ENCODE results near the gene P2RY2. TPM values are rescaled to one million over a fixed set of nuclear protein-coding genes. Genes with fewer than 3 reads are reported as not detected.

Gene P2RY2
- total and polyA plus RNA-seq, 2 of the 8 experiments (the other 6 are each of a cell fraction or from before 2014, with no cell fraction given) = 1.0 to 1.5 TPM

DNA sequence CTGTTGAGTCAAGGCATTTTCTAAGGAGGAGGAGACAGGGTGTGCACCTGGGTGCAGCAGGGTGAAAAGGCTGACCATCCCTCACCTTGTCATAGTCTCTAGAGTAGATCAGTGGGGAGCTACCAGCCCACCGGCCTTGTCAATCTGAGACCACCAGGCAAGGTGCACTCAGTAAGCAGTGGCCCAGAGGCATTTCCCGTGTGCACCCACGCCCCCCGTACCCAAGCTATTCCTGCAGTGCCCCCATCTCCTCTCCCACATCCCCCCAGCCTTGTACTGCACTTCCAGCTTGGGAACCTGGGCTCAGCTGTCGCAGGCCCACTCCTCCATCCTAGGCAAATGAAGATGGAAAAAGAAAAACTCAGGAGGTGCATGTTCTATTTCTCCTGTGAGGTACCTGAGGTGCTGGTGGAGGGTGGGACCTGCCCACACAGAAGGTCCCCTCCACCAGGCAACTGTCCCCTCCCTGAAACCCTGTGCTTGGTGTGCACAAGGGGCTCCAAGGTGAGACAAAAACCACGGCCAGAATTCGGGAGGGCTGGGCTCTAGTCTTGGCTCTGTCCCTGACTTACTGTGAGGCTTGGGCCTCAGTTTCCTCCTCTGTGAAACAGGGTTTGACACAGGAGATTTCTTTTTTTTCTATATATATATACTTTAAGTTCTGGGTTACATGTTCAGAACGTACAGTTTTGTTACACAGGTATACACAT lies 8.4 kb downstream of the P2RY2 start:
- Histone ChIP-seq H3K79me1 (ENCODE audit: low read depth, low read length) (no peaks in the 10 kb centered on the region; the same call in 1 of the 2 replicates), H2BK5ac (ENCODE audit: low read depth, low read length) (no peak overlapping the region; the same call in 1 of the 2 replicates), H3K14ac (ENCODE audit: insufficient read length) (no peak overlapping the region), H3K27ac (ENCODE audit: low read depth, low read length) (no peak overlapping the region), H2BK20ac (ENCODE audit: low read length) (no peak overlapping the region), H2BK120ac (replicated peaks; ENCODE audit: low read depth, low read length) (no peak overlapping the region), H3K4me1 (replicated peaks in 1 of 4; ENCODE audit: control insufficient read depth in 3 of 4, insufficient read depth in 4 of 4, low read length in 3 of 4) (peaks cover 3 to 15% (median 13%) of the 10 kb centered on the region in 4 experiments), H3K4ac (replicated peaks; ENCODE audit: insufficient read length, low read depth, low read length) (no peak overlapping the region), H4K91ac (replicated peaks; ENCODE audit: insufficient read length, low read length) (no peak overlapping the region), H3K4me3 (ENCODE audit: extremely low read depth in 1 of 4, insufficient read depth in 2 of 4, low read depth in 3 of 4, low read length in 4 of 4) (no peak overlapping the region), H3K9ac (replicated peaks in 1 of 4; ENCODE audit: extremely low read depth in 1 of 4, low read depth in 3 of 4, low read length in 3 of 4) (no peak overlapping the region), H3K23ac (ENCODE audit: insufficient read length) (no peak overlapping the region), H2AFZ (ENCODE audit: low read length) (no peak overlapping the region), H4K8ac (ENCODE audit: extremely low read depth, insufficient read depth, low read length) (no peak overlapping the region), H4K20me1 (replicated peaks in 1 of 2; ENCODE audit: control insufficient read depth in 1 of 2, insufficient read depth in 2 of 2, low read length in 2 of 2) (no peaks in the 10 kb centered on the region), H3K79me2 (ENCODE audit: control insufficient read depth in 1 of 2, insufficient read depth in 2 of 2, low read length in 2 of 2) (no peaks in the 10 kb centered on the region), H3K23me2 (ENCODE audit: low read depth, low read length) (no peaks in the 10 kb centered on the region; the same call in 1 of the 2 replicates), H2BK15ac (ENCODE audit: low read length) (no peak overlapping the region), H3K56ac (replicated peaks; ENCODE audit: insufficient read length, low read depth, low read length) (no peak overlapping the region), H3K27me3 (replicated peaks in 1 of 4; ENCODE audit: control insufficient read depth in 3 of 4, extremely low read depth in 1 of 4, insufficient read depth in 3 of 4, low read length in 3 of 4) (peaks cover 0 to 3% (median 0%) of the 10 kb centered on the region in 4 experiments; a peak in 2 of 7 replicates), H3K18ac (ENCODE audit: extremely low read depth, low read length) (no peak overlapping the region), H3K4me2 (ENCODE audit: insufficient read depth in 1 of 2, low read depth in 2 of 2, low read length in 2 of 2) (no peak overlapping the region), H4K5ac (ENCODE audit: insufficient read length, low read depth, low read length) (no peak overlapping the region), H2AK5ac (ENCODE audit: low read depth, low read length) (no peak overlapping the region), H3K9me3 (ENCODE audit: insufficient read depth in 2 of 2, low read depth in 1 of 2, low read length in 1 of 2) (no peaks in the 10 kb centered on the region), H3K36me3 (ENCODE audit: control insufficient read depth in 2 of 4, insufficient read depth in 4 of 4, low read length in 3 of 4) (no peaks in the 10 kb centered on the region), H2BK12ac (ENCODE audit: low read depth, low read length) (no peak overlapping the region)
- ChIA-PET POLR2A (ENCODE audit: partially characterized antibody) (no interaction called here), CTCF (ENCODE audit: partially characterized antibody) (interaction anchor here (0.5 to 21.6 kb wide), 9 partner anchors 7 to 47 kb away, joined by 3 to 451 read pairs (median 10); partner anchors contain the start of gene P2RY2)
- DNase-seq (ENCODE audit: low read depth in 1 of 2, low spot score in 2 of 2) = no peak
- WGBS, 2 experiments (ENCODE audit: extremely low coverage in 1 of 2, insufficient coverage in 1 of 2, insufficient read length in 1 of 2, insufficient replicate concordance in 2 of 2, low coverage in 1 of 2, low lambda C conversion rate in 2 of 2, missing lambda C conversion rate in 1 of 2) = 65% methylated on average over 8 of the region's 8 CpGs; no CpG with 5 or more reads in 1 of the 2 experiments
- no peak for FAIRE-seq
- TF ChIP-seq POU5F1 (IDR thresholded peaks at IDR 0.05; ENCODE audit: low read depth, low read length) (no peak), EGR1 (IDR thresholded peaks at IDR 0.05; ENCODE audit: borderline replicate concordance, low read depth, low read length) (no peak), TCF12 (IDR thresholded peaks at IDR 0.05; ENCODE audit: low read depth, low read length) (no peak), FOSL1 (IDR thresholded peaks at IDR 0.05; ENCODE audit: insufficient read depth, low read depth, low read length) (no peak), RNF2 (IDR thresholded peaks at IDR 0.05; ENCODE audit: borderline replicate concordance, low read depth, low read length, missing control alignments, poor library complexity, severe bottlenecking) (no peak), GTF2F1 (IDR thresholded peaks at IDR 0.05; ENCODE audit: borderline replicate concordance, low read depth, low read length) (no peak), ZNF274 (IDR thresholded peaks at IDR 0.05; ENCODE audit: borderline replicate concordance, extremely low read depth, low read length) (no peak), ATF3 (IDR thresholded peaks at IDR 0.05; ENCODE audit: insufficient read depth, low read depth, low read length) (no peak), EP300 (IDR thresholded peaks at IDR 0.05; ENCODE audit: borderline replicate concordance in 1 of 2, low read depth in 2 of 2, low read length in 2 of 2) (no peak), RFX5 (IDR thresholded peaks at IDR 0.05; ENCODE audit: borderline replicate concordance, low read depth, low read length) (no peak), CREB1 (IDR thresholded peaks at IDR 0.05) (no peak)
